Activated B cell treated with CpG ODN at 0.5 μM for 24 hours (primary cell): ENCODE data around the gene ASTN1. TPM values are rescaled to one million over a fixed set of nuclear protein-coding genes. Genes with fewer than 3 reads are reported as not detected.

Experiments
- ATAC-seq: fragments of 200-7000 bp; cut with Tn5 transposase; one replicate; pipeline ENCODE4 v1.10.0; 2021; ENCODE audit warnings: low read depth, mild to moderate bottlenecking, moderate library complexity
- CTCF ChIA-PET: fragments of 350-600 bp; sonication (Branson Sonifier 250); formaldehyde crosslinking; loops from one replicate; lab custom pipeline; 2021; ENCODE audit warnings: antibody characterized with exemption; lab: Charles Lee
- POLR2A ChIA-PET: fragments of 350-600 bp; sonication (Branson Sonifier 250); formaldehyde crosslinking; loops from one replicate; lab custom pipeline; 2021; ENCODE audit warnings: antibody characterized with exemption; lab: Charles Lee
- DNase-seq: peaks from one replicate; pipeline ENCODE4 v3.0.0; 2022
- H3K27ac Mint-ChIP-seq: one replicate; pipeline ENCODE4 v1.8.0; 2020; ENCODE audit warnings: mixed read lengths
- H3K27me3 Mint-ChIP-seq: one replicate; pipeline ENCODE4 v1.8.0; 2021; ENCODE audit warnings: mixed read lengths
- H3K36me3 Mint-ChIP-seq: one replicate; pipeline ENCODE4 v1.8.0; 2021; ENCODE audit warnings: low read depth, mixed read lengths
- H3K4me1 Mint-ChIP-seq: one replicate; pipeline ENCODE4 v1.8.0; 2021; ENCODE audit warnings: mixed read lengths
- H3K4me3 Mint-ChIP-seq: one replicate; pipeline ENCODE4 v1.8.0; 2020; ENCODE audit warnings: mild to moderate bottlenecking, mixed read lengths
- H3K9me3 Mint-ChIP-seq: one replicate; pipeline ENCODE4 v1.8.0; 2020; ENCODE audit warnings: mixed read lengths
- intact Hi-C: fragments of 100-400 bp; cut with micrococcal nuclease; formaldehyde crosslinking; loops from one replicate; pipeline ENCODE4 v1.15.1; 2024
- total RNA-seq: library from RNA; stranded (reverse); gene quantifications from 2 replicates; pipeline ENCODE4 v1.2.3, GENCODE V29; 2022
- TF ChIP-seq, protein P1 (sequence below): fragments of 200-600 bp; IDR thresholded peaks from one replicate; pipeline ENCODE4 v1.8.0; 2022; ENCODE audit warnings: antibody characterized with exemption, mild to moderate bottlenecking

The ASTN1 gene
- total RNA-seq, 1 donor from 2014 or later: not detected

DNA sequence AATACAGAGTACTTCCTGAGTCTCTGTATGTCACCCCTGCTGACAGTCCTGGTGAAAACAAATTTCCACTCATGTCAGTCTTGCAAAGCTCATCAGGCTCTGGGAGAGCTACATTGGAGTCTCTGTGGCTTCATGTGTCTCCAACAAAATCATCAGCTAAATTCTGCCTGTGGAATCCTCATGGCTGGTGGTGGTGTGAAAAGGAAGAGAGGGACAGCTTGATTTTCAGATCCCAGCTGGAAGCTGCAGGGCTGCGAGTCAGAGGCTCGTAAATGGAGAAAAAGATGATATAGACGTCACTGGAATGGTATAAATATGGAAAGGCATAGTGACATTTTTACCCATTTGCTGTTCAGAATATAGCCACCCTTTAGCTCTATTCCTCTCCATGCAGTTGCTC is 150.2 kb downstream of the ASTN1 start:
- Mint-ChIP-seq H3K27me3 (no peaks in the 10 kb centered on the region), H3K9me3 (no peaks in the 10 kb centered on the region), H3K27ac (no peak overlapping the region), H3K4me3 (no peak overlapping the region), H3K4me1 (no peaks in the 10 kb centered on the region), H3K36me3 (no peaks in the 10 kb centered on the region)
- intact Hi-C loops: no loop called here
- TF ChIP-seq, protein P1, sequence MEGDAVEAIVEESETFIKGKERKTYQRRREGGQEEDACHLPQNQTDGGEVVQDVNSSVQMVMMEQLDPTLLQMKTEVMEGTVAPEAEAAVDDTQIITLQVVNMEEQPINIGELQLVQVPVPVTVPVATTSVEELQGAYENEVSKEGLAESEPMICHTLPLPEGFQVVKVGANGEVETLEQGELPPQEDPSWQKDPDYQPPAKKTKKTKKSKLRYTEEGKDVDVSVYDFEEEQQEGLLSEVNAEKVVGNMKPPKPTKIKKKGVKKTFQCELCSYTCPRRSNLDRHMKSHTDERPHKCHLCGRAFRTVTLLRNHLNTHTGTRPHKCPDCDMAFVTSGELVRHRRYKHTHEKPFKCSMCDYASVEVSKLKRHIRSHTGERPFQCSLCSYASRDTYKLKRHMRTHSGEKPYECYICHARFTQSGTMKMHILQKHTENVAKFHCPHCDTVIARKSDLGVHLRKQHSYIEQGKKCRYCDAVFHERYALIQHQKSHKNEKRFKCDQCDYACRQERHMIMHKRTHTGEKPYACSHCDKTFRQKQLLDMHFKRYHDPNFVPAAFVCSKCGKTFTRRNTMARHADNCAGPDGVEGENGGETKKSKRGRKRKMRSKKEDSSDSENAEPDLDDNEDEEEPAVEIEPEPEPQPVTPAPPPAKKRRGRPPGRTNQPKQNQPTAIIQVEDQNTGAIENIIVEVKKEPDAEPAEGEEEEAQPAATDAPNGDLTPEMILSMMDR: no peak
- ATAC-seq (no peak), DNase-seq (no peak)
- ChIA-PET POLR2A (no interaction called here), CTCF (no interaction called here)

GRCh38 chr1:177012342-177012925 is 152.1 kb downstream of the ASTN1 start:
- TF ChIP-seq, protein P1: no peak
- H3K9me3 Mint-ChIP-seq: no peaks in the 10 kb centered on the region
- intact Hi-C loops: no loop called here

GRCh38 chr1:177011508-177011907 is 153.0 kb downstream of the ASTN1 start:
- DNase-seq: no peak
- intact Hi-C loops: no loop called here
- H3K4me1 Mint-ChIP-seq: no peaks in the 10 kb centered on the region
- TF ChIP-seq, protein P1: no peak
- no peaks in the 10 kb centered on the region for H3K36me3 Mint-ChIP-seq
- POLR2A ChIA-PET: no interaction called here
- H3K27ac Mint-ChIP-seq: no peak overlapping the region
- CTCF ChIA-PET: no interaction called here
- no peaks in the 10 kb centered on the region for H3K27me3 Mint-ChIP-seq
- H3K9me3 Mint-ChIP-seq: no peaks in the 10 kb centered on the region
- H3K4me3 Mint-ChIP-seq: no peak overlapping the region
- no peak for ATAC-seq

More at GRCh38 chr1:177012342-177012925, 152.1 kb downstream of the ASTN1 start:
- ChIA-PET CTCF (no interaction called here), POLR2A (no interaction called here)
- DNase-seq (no peak), ATAC-seq (no peak)
- no peaks in the 10 kb centered on the region for H3K27me3 Mint-ChIP-seq
- no peak overlapping the region for H3K4me3 Mint-ChIP-seq
- no peaks in the 10 kb centered on the region for H3K4me1 Mint-ChIP-seq
- H3K27ac Mint-ChIP-seq: no peak overlapping the region
- no peaks in the 10 kb centered on the region for H3K36me3 Mint-ChIP-seq

DNA sequence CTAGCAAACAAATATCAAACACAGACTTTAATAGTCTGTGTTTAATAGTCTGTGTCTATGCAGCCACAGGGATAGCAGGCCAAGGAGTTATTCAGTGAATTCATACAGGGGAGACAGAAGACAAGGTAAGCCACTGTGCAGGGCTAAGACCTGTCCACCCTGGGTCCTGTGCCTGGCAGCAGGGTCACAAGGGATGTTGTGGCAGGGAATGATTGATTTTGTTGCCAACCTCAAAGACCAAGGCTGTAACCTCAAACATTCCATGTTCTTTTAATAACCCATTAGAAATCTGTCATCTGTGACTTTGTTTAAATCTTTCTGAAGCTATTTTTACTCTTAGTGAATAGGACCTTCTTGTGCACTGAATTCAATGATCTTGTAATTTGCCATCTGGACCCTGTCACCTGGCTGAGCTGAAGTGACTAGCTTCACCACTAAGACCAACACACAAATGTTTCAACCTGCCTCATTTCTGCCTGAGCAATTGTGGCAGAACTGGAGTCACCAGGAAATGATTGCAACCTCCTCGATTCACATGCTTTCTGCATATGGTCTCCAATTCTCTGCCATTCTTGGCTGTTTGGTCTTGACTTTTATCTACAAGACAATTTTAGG is 154.2 kb downstream of the ASTN1 start:
- Mint-ChIP-seq H3K27me3 (no peaks in the 10 kb centered on the region), H3K36me3 (no peaks in the 10 kb centered on the region), H3K4me1 (no peaks in the 10 kb centered on the region), H3K9me3 (no peaks in the 10 kb centered on the region), H3K27ac (no peak overlapping the region), H3K4me3 (no peak overlapping the region)
- ChIA-PET CTCF (no interaction called here), POLR2A (no interaction called here)
- intact Hi-C loops: no loop called here
- ATAC-seq (no peak), DNase-seq (no peak)
- TF ChIP-seq, protein P1: no peak

GRCh38 chr1:177008653-177009052 is 155.9 kb downstream of the ASTN1 start:
- TF ChIP-seq, protein P1: no peak
- H3K4me1 Mint-ChIP-seq: no peaks in the 10 kb centered on the region
- ChIA-PET POLR2A (no interaction called here), CTCF (no interaction called here)
- intact Hi-C loops: no loop called here
- no peak for ATAC-seq
- no peaks in the 10 kb centered on the region for H3K9me3 Mint-ChIP-seq
- no peaks in the 10 kb centered on the region for H3K27me3 Mint-ChIP-seq
- H3K36me3 Mint-ChIP-seq: no peaks in the 10 kb centered on the region
- DNase-seq: no peak
- H3K4me3 Mint-ChIP-seq: no peak overlapping the region
- no peak overlapping the region for H3K27ac Mint-ChIP-seq
